Trophoblast cell (in vitro differentiated cells and primary cell): ENCODE measurements around the gene FCER1G.

Experiments used
- DNase-seq, 2 donors: peaks; one replicate each; pipeline ENCODE4 v3.0.0-alpha.2; 2016
- H2AFZ ChIP-seq: 2 replicates; pipeline ENCODE4 v1.6.1; 2013; ENCODE audit warnings: low read length, moderate library complexity, mild to moderate bottlenecking; ENCODE audit not compliant: insufficient read depth, poor library complexity
- H2AK5ac ChIP-seq: 2 replicates; pipeline ENCODE4 v1.6.1; 2013; ENCODE audit warnings: mild to moderate bottlenecking, low read length
- H2BK120ac ChIP-seq: 2 replicates; pipeline ENCODE4 v1.6.1; 2013; ENCODE audit warnings: low read length, mild to moderate bottlenecking, moderate library complexity; ENCODE audit not compliant: insufficient read depth, poor library complexity
- H2BK12ac ChIP-seq: 2 replicates; pipeline ENCODE4 v1.6.1; 2013; ENCODE audit warnings: mild to moderate bottlenecking, low read length, moderate library complexity
- H2BK5ac ChIP-seq: 2 replicates; pipeline ENCODE4 v1.6.1; 2013; ENCODE audit warnings: low read length, low read depth, moderate library complexity, mild to moderate bottlenecking; ENCODE audit not compliant: poor library complexity
- H3K14ac ChIP-seq: 2 replicates; pipeline ENCODE4 v1.6.1; 2013; ENCODE audit warnings: mild to moderate bottlenecking, low read length
- H3K18ac ChIP-seq: 2 replicates; pipeline ENCODE4 v1.6.1; 2013; ENCODE audit warnings: mild to moderate bottlenecking, low read length
- H3K23ac ChIP-seq: 2 replicates; pipeline ENCODE4 v1.6.1; 2013; ENCODE audit warnings: low read length
- H3K27ac ChIP-seq: 2 replicates; pipeline ENCODE4 v1.5.1; 2013; ENCODE audit warnings: low read depth, mild to moderate bottlenecking, inconsistent platforms, low read length, moderate library complexity
- H3K27me3 ChIP-seq: 2 replicates; pipeline ENCODE4 v1.6.1; 2013; ENCODE audit warnings: inconsistent platforms, mild to moderate bottlenecking, low read length, moderate library complexity; ENCODE audit not compliant: insufficient read depth
- H3K36me3 ChIP-seq, 2 experiments: 1 replicate in 1 of 2; 2 replicates in 1 of 2; pipeline ENCODE4 v1.6.1; 2013; ENCODE audit warnings: low read length in 2 of 2, mild to moderate bottlenecking in 2 of 2, moderate library complexity in 1 of 2; ENCODE audit not compliant: insufficient read depth in 2 of 2, control insufficient read depth in 1 of 2
- H3K4ac ChIP-seq: 2 replicates; pipeline ENCODE4 v1.6.1; 2013; ENCODE audit warnings: low read depth, mild to moderate bottlenecking, low read length, moderate library complexity
- H3K4me1 ChIP-seq, 2 experiments: 1 replicate in 1 of 2; 2 replicates in 1 of 2; pipeline ENCODE4 v1.6.1; 2013; ENCODE audit warnings: low read length in 2 of 2, mild to moderate bottlenecking in 2 of 2, moderate library complexity in 1 of 2; ENCODE audit not compliant: insufficient read depth in 2 of 2, control insufficient read depth in 1 of 2
- H3K4me2 ChIP-seq: 2 replicates; pipeline ENCODE4 v1.6.1; 2013; ENCODE audit warnings: inconsistent platforms, mild to moderate bottlenecking, low read length, moderate library complexity
- H3K4me3 ChIP-seq: 2 replicates; pipeline ENCODE4 v1.5.1; 2013; ENCODE audit warnings: mild to moderate bottlenecking, low read depth, low read length, inconsistent platforms
- H3K79me1 ChIP-seq: one replicate; pipeline ENCODE4 v1.6.1; 2013; ENCODE audit warnings: low read length
- H3K79me2 ChIP-seq: 2 replicates; pipeline ENCODE4 v1.6.1; 2013; ENCODE audit warnings: low read length, mild to moderate bottlenecking; ENCODE audit not compliant: control insufficient read depth, insufficient read depth, poor library complexity
- H3K9ac ChIP-seq: 2 replicates; pipeline ENCODE4 v1.6.1; 2013; ENCODE audit warnings: mild to moderate bottlenecking, low read length
- H3K9me3 ChIP-seq: 2 replicates; pipeline ENCODE4 v1.6.1; 2013; ENCODE audit warnings: low read depth, mild to moderate bottlenecking, control low read depth, inconsistent platforms, low read length; ENCODE audit not compliant: insufficient read depth
- H4K12ac ChIP-seq: 2 replicates; pipeline ENCODE4 v1.6.1; 2013; ENCODE audit warnings: low read depth, mild to moderate bottlenecking, low read length, moderate library complexity
- H4K8ac ChIP-seq: 2 replicates; pipeline ENCODE4 v1.6.1; 2013; ENCODE audit warnings: low read depth, mild to moderate bottlenecking, low read length, moderate library complexity
- H4K91ac ChIP-seq: one replicate; pipeline ENCODE4 v1.6.1; 2013; ENCODE audit warnings: low read depth, mild to moderate bottlenecking, low read length, moderate library complexity
- WGBS: extraction: QIAGEN DNeasy Blood & Tissue Kit; methylation state at CpG from one replicate; pipeline ENCODE4 v1.1.7; 2013; ENCODE audit warnings: missing lambda C conversion rate; ENCODE audit not compliant: insufficient read length, insufficient coverage; ENCODE audit errors: extremely low coverage; 5-methylcytosine and 5-hydroxymethylcytosine counted together

FCER1G gene

DNA sequence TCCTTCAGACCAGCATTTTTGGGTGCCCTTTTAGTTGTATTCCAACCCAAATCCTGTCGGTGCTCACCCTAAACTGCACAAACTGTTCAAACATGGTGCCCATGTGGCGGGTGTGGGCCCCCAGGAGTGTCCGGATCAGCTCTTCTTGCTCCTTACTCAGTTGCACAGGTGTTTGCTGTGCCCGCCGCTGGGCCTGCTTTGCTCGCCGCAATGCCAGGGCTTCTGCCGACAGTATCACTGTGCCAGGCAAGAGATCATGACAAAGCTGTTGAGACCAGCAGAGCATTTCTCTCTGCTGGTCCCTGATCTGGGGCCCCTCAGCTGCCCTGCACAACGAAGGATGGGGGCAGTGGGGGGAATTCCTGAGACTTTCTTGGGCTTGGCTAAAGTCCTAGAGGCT lies 18.0 kb downstream of the FCER1G start:
- Histone ChIP-seq H3K4ac (no peak overlapping the region), H3K79me2 (no peaks in the 10 kb centered on the region), H2BK12ac (no peak overlapping the region), H3K27ac (no peak overlapping the region), H4K91ac (no peak overlapping the region), H3K18ac (no peak overlapping the region), H3K4me1 (peaks cover 3 to 9% of the 10 kb centered on the region in 2 experiments), H3K14ac (no peak overlapping the region), H4K8ac (no peak overlapping the region), H3K4me3 (no peak overlapping the region), H3K36me3 (peaks cover 10 to 16% of the 10 kb centered on the region in 2 experiments), H3K9me3 (peaks cover 1% of the 10 kb centered on the region), H2AFZ (no peak overlapping the region), H3K4me2 (no peak overlapping the region), H4K12ac (no peak overlapping the region), H3K27me3 (no peaks in the 10 kb centered on the region), H2BK120ac (no peak overlapping the region), H3K9ac (no peak overlapping the region), H2BK5ac (no peak overlapping the region), H2AK5ac (no peak overlapping the region), H3K79me1 (no peaks in the 10 kb centered on the region), H3K23ac (no peak overlapping the region)
- no CpG with 5 or more reads among the region's 9 CpGs for WGBS
- no peak for DNase-seq

DNA sequence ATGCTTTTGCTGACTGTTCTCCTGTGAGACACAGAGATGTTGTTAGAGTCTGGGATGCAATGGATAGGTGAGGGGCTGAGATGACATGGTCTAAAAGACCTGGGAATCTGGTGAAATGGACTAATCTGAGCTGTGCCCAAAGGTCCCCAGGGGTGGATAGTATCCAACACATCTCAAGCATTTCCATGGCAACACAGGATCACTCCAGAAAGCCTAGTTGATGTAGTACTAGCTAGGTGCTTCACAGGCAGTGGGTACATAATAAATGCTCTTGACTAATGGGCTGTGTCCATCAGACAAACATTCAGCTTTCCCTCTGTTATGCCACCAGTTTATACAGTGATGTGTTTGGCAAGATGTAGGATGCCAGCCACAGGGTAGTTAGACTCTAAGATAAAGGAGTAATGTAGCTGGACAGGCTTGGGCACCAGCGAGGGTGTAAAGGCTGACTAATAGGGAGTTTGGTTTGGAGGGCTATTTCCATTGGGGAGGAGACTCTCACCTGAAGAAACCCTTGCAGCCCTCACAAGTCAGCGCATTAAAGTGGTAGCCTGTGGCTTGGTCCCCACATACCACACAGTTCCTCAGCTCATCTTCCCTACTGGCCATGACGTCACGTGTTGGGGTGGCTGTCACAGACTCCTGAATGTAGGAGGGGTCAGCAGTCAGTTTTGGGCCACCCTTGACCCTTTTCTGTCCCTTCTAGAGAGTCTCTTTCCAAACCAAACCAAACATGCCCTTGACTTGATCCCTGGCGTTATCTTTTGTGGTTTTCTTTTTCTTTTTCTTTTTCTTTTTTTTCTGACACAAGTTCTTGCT lies 21.1 kb downstream of the FCER1G start:
- H3K14ac ChIP-seq: no peak overlapping the region
- WGBS: no CpG with 5 or more reads among the region's 5 CpGs

GRCh38 chr1:161238039-161238473 lies 23.0 kb downstream of the FCER1G start, which contains the start of gene NR1I3:
TSS of gene NR1I3 (minus strand) at chr1:161238203. CDS start at chr1:161236565, 1,638 bp downstream.
- Histone ChIP-seq H3K4me1 (peaks cover 9 to 20% of the 10 kb centered on the region in 2 experiments), H3K79me2 (no peaks in the 10 kb centered on the region), H4K12ac (no peak within 1 kb of the TSS), H2AFZ (no peak within 1 kb of the TSS), H3K27me3 (no peaks in the 10 kb centered on the region), H4K91ac (no peak within 1 kb of the TSS), H3K36me3 (no peaks in the 10 kb centered on the region), H2BK5ac (no peak within 1 kb of the TSS), H3K14ac (no peak within 1 kb of the TSS), H3K18ac (no peak within 1 kb of the TSS), H3K23ac (no peak within 1 kb of the TSS), H3K4me2 (no peak within 1 kb of the TSS), H3K9ac (no peak within 1 kb of the TSS), H2BK120ac (peak within 1 kb of the TSS; percentile 24), H2AK5ac (no peak within 1 kb of the TSS), H3K4ac (no peak within 1 kb of the TSS), H3K4me3 (no peak within 1 kb of the TSS), H2BK12ac (no peak within 1 kb of the TSS), H4K8ac (no peak within 1 kb of the TSS), H3K9me3 (peaks cover 2% of the 10 kb centered on the region), H3K27ac (no peak within 1 kb of the TSS), H3K79me1 (no peaks in the 10 kb centered on the region)
- DNase-seq: no peak
- WGBS: no CpG with 5 or more reads among the region's 4 CpGs

More for the DNA sequence above, 21.1 kb downstream of the FCER1G start:
- Histone ChIP-seq H3K4me1 (peaks cover 0 to 8% of the 10 kb centered on the region in 2 experiments), H2BK5ac (no peak overlapping the region), H3K4ac (no peak overlapping the region), H2BK120ac (no peak overlapping the region), H3K79me2 (no peaks in the 10 kb centered on the region), H3K79me1 (no peaks in the 10 kb centered on the region), H4K12ac (no peak overlapping the region), H4K8ac (no peak overlapping the region), H2AK5ac (no peak overlapping the region), H3K36me3 (no peaks in the 10 kb centered on the region), H3K4me2 (no peak overlapping the region), H3K27ac (no peak overlapping the region), H2AFZ (no peak overlapping the region), H3K9ac (no peak overlapping the region), H2BK12ac (no peak overlapping the region), H3K4me3 (no peak overlapping the region), H3K23ac (no peak overlapping the region), H3K27me3 (no peaks in the 10 kb centered on the region), H4K91ac (no peak overlapping the region), H3K9me3 (peaks cover 1% of the 10 kb centered on the region), H3K18ac (no peak overlapping the region)
- DNase-seq: peak; percentile 30 to 75

DNA sequence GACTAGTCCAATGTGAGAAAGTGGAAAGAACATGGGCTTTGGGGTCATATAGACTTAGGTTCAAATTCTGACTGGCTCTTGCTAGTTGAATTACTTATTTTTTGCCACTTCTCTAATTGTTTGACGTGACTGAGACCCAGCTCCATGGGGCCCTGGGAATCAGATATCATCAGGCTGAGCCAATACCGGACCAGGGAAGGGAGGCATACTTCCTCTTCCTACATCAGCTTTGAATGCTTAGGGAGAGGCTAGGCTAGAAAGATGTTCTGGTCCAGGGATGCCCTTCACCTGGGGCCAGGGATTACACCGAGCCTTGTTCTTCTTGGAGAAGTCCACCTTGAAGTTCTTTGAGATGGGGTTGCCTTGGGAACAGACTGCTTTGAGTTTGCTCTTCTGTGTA lies 26.6 kb downstream of the FCER1G start:
- H3K18ac ChIP-seq: no peak overlapping the region
- H3K27ac ChIP-seq: peak overlapping the region; percentile 55

More for the DNA sequence above, 26.6 kb downstream of the FCER1G start:
- peak overlapping the region; percentile 53 for H4K91ac ChIP-seq
- H3K9ac ChIP-seq: no peak overlapping the region
- no peaks in the 10 kb centered on the region for H3K79me2 ChIP-seq
- H2AK5ac ChIP-seq: peak overlapping the region; percentile 76
- H2AFZ ChIP-seq: no peak overlapping the region
- no peak overlapping the region for H2BK5ac ChIP-seq
- no peak overlapping the region for H3K14ac ChIP-seq
- H4K12ac ChIP-seq: no peak overlapping the region
- H3K23ac ChIP-seq: no peak overlapping the region
- peak overlapping the region; percentile 74 for H2BK120ac ChIP-seq
- no CpG with 5 or more reads among the region's 3 CpGs for WGBS
- peaks cover 1% of the 10 kb centered on the region for H3K9me3 ChIP-seq
- H2BK12ac ChIP-seq: peak overlapping the region; percentile 55
- peaks cover 9 to 17% of the 10 kb centered on the region in 2 experiments for H3K4me1 ChIP-seq
- H3K79me1 ChIP-seq: no peaks in the 10 kb centered on the region
- no peak overlapping the region for H3K4me3 ChIP-seq
- H3K36me3 ChIP-seq: no peaks in the 10 kb centered on the region
- no peak overlapping the region for H4K8ac ChIP-seq
- peak overlapping the region; percentile 21 for H3K4me2 ChIP-seq
- H3K4ac ChIP-seq: no peak overlapping the region
- DNase-seq: no peak
- no peaks in the 10 kb centered on the region for H3K27me3 ChIP-seq
